Breast epithelium (tissue), 4 donors: Measurements from ENCODE around the gene STIM1. TPM values are rescaled to one million over a fixed set of nuclear protein-coding genes. Genes with fewer than 3 reads are reported as not detected.

ENCODE experiments used
- DNase-seq, 2 donors: peaks; one replicate each; pipeline ENCODE4 v3.0.0-alpha.2; 2019; ENCODE audit warnings: low spot score in 2 of 2
- H3K27ac ChIP-seq, 2 donors: fragments of 200-600 bp; sonication (generic) in 1 of 2; one replicate each; pipeline ENCODE4 v1.5.1; 2016 to 2019; ENCODE audit warnings: mild to moderate bottlenecking in 1 of 2
- H3K27me3 ChIP-seq, 2 donors: fragments of 200-600 bp; sonication (generic) in 1 of 2; one replicate each; pipeline versions ENCODE4 v1.5.1 to v1.6.0; 2017 to 2019; ENCODE audit warnings: control low read depth in 1 of 2, mild to moderate bottlenecking in 1 of 2
- H3K36me3 ChIP-seq: fragments of 200-600 bp; one replicate; pipeline ENCODE4 v1.5.1; 2019
- H3K4me1 ChIP-seq, 2 donors: fragments of 200-600 bp; sonication (generic); one replicate each; pipeline ENCODE4 v1.5.1; 2016 to 2019; ENCODE audit warnings: control low read depth in 1 of 2
- H3K4me3 ChIP-seq, 3 donors: fragments of 200-600 bp; sonication (generic); 1 replicate in 2 of 3; 2 replicates in 1 of 3; pipeline ENCODE4 v1.5.1; 2016 to 2019; ENCODE audit warnings: mild to moderate bottlenecking in 3 of 3, moderate library complexity in 2 of 3
- H3K9me3 ChIP-seq, 2 donors: fragments of 200-600 bp; sonication (generic) in 1 of 2; one replicate each; pipeline ENCODE4 v1.5.1; 2016 to 2019; ENCODE audit warnings: control low read depth in 1 of 2
- POLR2A ChIP-seq: fragments of 450-650 bp; IDR thresholded peaks from one replicate; pipeline ENCODE4 v1.6.1; 2016; ENCODE audit warnings: antibody characterized with exemption, mild to moderate bottlenecking, moderate library complexity
- POLR2AphosphoS5 ChIP-seq, 3 donors: sonication (generic); formaldehyde crosslinking; IDR thresholded peaks; one replicate each; pipeline ENCODE4 v1.6.1; 2017; ENCODE audit warnings: antibody characterized with exemption in 3 of 3
- intact Hi-C: fragments of 100-400 bp; cut with DNase I; formaldehyde crosslinking; loops from one replicate; pipeline ENCODE4 v1.15.1; 2023; ENCODE audit warnings: low total_unique reads
- total RNA-seq, 3 donors: library from RNA; depleted of rRNA; stranded (reverse); fragments of >200 nt; gene quantifications; one replicate each; pipeline ENCODE4 v1.1.0, GENCODE V29; 2016
- TF ChIP-seq, protein P1 (sequence below), 3 donors: fragments of 450-650 bp; IDR thresholded peaks; one replicate each; pipeline ENCODE4 v1.5.1; 2016 to 2017; ENCODE audit warnings: antibody characterized with exemption in 3 of 3, mild to moderate bottlenecking in 3 of 3, moderate library complexity in 3 of 3

STIM1 gene
- total RNA-seq, 3 donors from 2014 or later, result 44.2 to 68.2 (median 47.9) TPM

DNA sequence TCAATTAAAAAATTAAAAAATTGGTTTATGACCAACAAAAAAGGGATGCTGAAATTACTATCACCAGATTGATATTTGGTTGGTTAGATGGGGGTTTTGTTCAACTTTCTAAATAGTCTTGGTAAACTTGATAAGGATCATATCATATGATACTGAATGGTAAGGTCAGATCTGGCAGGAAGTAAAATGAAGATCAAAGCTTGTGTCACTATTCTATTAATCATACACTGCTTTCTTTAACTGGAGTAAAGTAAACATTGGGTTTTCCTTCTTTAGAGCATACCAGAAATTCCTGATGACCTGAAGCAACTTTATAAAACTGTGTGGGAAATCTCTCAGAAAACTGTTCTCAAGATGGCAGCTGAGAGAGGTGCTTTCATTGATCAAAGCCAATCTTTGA lies 279.3 kb downstream of the STIM1 start:
- Histone ChIP-seq H3K9me3 (peaks cover 0 to 7% of the 10 kb centered on the region in 2 donors), H3K27me3 (no peaks in the 10 kb centered on the region), H3K4me1 (no peaks in the 10 kb centered on the region), H3K36me3 (peaks cover 6% of the 10 kb centered on the region), H3K4me3 (no peak overlapping the region), H3K27ac (no peak overlapping the region)
- TF ChIP-seq POLR2A, result no peak
- TF ChIP-seq, protein P1, sequence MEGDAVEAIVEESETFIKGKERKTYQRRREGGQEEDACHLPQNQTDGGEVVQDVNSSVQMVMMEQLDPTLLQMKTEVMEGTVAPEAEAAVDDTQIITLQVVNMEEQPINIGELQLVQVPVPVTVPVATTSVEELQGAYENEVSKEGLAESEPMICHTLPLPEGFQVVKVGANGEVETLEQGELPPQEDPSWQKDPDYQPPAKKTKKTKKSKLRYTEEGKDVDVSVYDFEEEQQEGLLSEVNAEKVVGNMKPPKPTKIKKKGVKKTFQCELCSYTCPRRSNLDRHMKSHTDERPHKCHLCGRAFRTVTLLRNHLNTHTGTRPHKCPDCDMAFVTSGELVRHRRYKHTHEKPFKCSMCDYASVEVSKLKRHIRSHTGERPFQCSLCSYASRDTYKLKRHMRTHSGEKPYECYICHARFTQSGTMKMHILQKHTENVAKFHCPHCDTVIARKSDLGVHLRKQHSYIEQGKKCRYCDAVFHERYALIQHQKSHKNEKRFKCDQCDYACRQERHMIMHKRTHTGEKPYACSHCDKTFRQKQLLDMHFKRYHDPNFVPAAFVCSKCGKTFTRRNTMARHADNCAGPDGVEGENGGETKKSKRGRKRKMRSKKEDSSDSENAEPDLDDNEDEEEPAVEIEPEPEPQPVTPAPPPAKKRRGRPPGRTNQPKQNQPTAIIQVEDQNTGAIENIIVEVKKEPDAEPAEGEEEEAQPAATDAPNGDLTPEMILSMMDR (IDR thresholded peaks at IDR 0.05), result no peak
- TF ChIP-seq POLR2AphosphoS5 (IDR thresholded peaks at IDR 0.05), result no peak
- DNase-seq, result no peak
- intact Hi-C loops, result no loop called here

DNA sequence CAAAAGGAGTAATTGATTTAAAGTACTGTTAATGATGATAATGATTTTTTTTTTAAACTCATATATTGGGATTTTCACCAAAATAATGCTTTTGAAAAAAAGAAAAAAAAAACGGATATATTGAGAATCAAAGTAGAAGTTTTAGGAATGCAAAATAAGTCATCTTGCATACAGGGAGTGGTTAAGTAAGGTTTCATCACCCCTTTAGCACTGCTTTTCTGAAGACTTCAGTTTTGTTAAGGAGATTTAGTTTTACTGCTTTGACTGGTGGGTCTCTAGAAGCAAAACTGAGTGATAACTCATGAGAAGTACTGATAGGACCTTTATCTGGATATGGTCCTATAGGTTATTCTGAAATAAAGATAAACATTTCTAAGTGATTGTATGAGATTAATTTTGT lies 283.0 kb downstream of the STIM1 start:
- TF ChIP-seq POLR2A, result no peak
- TF ChIP-seq, protein P1 (IDR thresholded peaks at IDR 0.05), result no peak
- TF ChIP-seq POLR2AphosphoS5 (IDR thresholded peaks at IDR 0.05), result no peak
- DNase-seq, result no peak
- Histone ChIP-seq H3K27ac (no peak overlapping the region), H3K36me3 (peaks cover 6% of the 10 kb centered on the region), H3K4me3 (no peak overlapping the region), H3K27me3 (no peaks in the 10 kb centered on the region), H3K9me3 (peaks cover 0 to 23% of the 10 kb centered on the region in 2 donors), H3K4me1 (no peaks in the 10 kb centered on the region)
- intact Hi-C loops, result no loop called here

DNA sequence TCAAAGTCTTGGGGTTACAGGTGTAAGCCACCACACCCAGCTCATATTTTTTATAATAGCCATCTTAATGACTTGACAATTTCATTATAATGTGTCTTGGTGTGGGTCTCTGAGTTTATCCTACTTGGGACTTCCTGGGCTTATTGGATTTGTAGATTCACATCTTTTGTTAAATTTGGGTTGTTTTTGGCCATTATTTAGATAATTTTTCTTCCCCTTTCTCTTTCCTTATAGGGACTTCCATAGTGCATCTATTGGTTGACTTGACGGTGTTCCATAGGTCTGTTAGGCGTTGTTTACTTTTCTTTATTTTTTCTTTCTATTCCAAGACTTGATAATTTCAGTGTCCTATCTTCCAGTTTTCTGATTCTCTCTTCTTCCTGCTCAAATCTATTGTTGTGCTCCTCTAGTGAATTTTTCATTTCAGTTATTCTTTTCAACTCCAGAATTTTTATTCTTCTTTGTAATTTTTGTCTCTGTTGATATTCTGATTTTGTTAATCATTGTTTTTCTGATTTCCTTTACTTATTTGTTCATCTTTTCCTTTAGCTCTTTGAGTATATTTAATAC lies 284.7 kb downstream of the STIM1 start:
- H3K36me3 ChIP-seq, result peaks cover 6% of the 10 kb centered on the region
- TF ChIP-seq POLR2A (no peak), POLR2AphosphoS5 (IDR thresholded peaks at IDR 0.05) (no peak)
- TF ChIP-seq, protein P1 (IDR thresholded peaks at IDR 0.05), result no peak
- peaks cover 0 to 23% of the 10 kb centered on the region in 2 donors for H3K9me3 ChIP-seq
- no peaks in the 10 kb centered on the region for H3K27me3 ChIP-seq
- no peaks in the 10 kb centered on the region for H3K4me1 ChIP-seq
- no peak for DNase-seq
- H3K4me3 ChIP-seq, result no peak overlapping the region
- H3K27ac ChIP-seq, result no peak overlapping the region
- intact Hi-C loops, result no loop called here

Other genes starting within 250 kb of the STIM1 start
- gene ART5, start 213.7 kb upstream of the STIM1 start, total RNA-seq, result 1 to 10 TPM in 2 of 3 donors, not detected in 1; 1.3 to 3.3 TPM
- not detected for gene ART1, start 210.5 kb upstream of the STIM1 start, total RNA-seq
- under 1 TPM; 0.48 to 0.88 (median 0.66) TPM for gene CHRNA10, start 184.3 kb upstream of the STIM1 start, total RNA-seq
- 100 to 1,000 TPM in 2 of 3 donors, 10 to 100 TPM in 1; 98.1 to 178 (median 142) TPM for gene NUP98, start 58.1 kb upstream of the STIM1 start, total RNA-seq
- 10 to 100 TPM; 12.3 to 24.3 (median 20.6) TPM for gene PGAP2, start 47.1 kb upstream of the STIM1 start, total RNA-seq
- 10 to 100 TPM; 37.0 to 68.2 (median 37.0) TPM for gene RHOG, start 14.7 kb upstream of the STIM1 start, total RNA-seq
- gene RRM1, start 239.1 kb downstream of the STIM1 start, total RNA-seq, result 10 to 100 TPM; 35.7 to 52.0 (median 52.0) TPM